ENCODE results near the gene TMEM259.
"Not testable (repeated sequence)": the region's sequence is repeated elsewhere in the genome, so short reads cannot be mapped to it uniquely, and the experiment has no call there.

The TMEM259 gene

DNA sequence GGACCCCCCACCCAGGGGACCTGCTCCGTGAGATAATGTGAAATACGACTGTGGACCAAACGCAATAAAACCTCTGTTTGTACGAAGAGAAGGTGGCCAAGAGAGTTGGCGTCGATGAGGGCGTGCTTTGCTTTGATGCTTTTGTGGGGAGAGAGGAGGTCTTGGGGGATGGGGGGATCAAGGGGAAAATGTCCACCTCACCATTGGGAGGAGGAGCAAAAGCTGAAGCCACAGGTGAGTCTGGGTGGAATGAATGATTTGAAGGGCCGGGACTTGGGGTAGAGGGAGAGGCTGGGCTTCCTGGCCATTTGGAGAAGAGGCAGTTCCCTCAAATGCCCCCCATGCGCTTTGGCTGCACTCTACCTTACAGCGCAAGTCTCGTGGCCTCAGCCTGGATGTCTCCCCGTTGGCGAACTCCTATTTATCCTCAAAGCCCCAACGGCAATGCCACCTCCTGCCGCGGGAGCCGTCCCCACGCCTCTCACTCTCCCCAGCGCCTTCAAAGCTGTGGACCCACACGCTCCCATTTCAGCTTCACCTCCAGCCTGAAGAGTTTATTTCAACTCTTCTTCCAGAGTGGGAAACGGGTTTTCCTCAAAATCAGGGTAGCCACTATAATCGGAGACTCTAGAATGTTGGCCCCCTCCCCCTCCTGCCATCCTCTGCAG is 18.2 kb upstream of the TMEM259 start:
- DNase-seq, result no peak

DNA sequence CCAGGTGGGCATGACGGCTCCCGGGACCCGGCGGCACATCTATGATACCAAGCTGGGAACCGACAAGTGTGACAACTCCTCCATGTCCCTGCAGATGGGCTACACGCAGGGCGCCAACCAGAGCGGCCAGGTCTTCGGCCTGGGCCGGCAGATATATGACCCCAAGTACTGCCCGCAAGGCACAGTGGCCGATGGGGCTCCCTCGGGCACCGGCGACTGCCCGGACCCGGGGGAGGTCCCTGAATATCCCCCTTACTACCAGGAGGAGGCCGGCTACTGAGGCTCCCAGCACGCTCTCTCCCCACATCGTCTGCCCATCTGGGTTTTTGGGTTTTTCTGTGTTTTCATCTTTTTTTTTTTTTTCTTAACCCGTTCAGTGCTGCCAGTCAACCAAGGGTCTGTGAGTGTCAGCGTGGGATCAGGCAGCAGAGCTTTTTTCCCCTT is 16.7 kb upstream of the TMEM259 start:
- DNase-seq, result no peak

DNA sequence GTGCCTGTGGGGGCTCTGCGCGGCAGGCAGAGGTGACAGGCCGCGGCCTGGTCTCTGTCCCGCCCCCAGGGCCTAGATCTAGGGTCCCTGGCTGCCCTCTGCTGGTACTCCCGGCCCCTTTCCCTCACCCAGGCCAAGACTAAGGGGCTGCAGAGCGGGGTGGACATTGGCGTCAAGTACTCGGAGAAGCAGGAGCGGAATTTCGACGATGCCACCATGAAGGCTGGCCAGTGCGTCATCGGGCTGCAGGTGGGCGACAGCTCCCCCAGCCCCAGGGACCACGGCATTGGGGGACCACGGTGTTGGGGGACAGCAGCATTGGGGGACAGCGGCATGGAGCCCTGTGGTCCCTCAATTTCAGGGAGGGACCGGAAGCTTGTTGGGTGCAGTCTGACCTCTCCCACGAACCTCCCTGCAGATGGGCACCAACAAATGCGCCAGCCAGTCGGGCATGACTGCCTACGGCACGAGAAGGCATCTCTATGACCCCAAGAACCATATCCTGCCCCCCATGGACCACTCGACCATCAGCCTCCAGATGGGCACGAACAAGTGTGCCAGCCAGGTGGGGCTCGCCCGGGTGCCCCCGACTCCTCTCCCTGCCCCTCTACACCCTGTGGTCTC is 15.2 kb upstream of the TMEM259 start:
- DNase-seq, result no peak

DNA sequence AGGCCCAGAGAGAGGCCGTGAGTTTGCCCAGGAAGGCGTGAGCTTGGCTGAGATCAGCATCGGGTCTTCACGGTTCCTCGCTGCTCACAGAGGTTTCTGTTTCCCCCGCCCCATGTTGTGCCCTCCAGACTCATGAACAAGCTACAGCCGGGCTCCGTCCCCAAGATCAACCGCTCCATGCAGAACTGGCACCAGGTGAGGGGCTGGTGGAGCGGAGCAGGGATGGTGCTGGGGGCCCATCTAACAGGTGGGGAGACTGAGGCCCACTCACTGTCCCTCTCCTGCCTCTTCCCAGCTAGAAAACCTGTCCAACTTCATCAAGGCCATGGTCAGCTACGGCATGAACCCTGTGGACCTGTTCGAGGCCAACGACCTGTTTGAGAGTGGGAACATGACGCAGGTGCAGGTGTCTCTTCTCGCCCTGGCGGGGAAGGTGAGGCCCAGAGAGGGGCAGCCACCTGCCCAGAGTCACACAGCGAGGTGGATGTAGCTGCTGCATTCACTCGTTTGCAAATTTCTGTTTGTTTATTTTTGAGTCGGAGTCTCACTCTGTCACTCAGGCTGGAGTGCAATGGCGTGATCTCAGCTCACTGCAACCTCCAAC is 11.4 kb upstream of the TMEM259 start:
- DNase-seq, result no peak

DNA sequence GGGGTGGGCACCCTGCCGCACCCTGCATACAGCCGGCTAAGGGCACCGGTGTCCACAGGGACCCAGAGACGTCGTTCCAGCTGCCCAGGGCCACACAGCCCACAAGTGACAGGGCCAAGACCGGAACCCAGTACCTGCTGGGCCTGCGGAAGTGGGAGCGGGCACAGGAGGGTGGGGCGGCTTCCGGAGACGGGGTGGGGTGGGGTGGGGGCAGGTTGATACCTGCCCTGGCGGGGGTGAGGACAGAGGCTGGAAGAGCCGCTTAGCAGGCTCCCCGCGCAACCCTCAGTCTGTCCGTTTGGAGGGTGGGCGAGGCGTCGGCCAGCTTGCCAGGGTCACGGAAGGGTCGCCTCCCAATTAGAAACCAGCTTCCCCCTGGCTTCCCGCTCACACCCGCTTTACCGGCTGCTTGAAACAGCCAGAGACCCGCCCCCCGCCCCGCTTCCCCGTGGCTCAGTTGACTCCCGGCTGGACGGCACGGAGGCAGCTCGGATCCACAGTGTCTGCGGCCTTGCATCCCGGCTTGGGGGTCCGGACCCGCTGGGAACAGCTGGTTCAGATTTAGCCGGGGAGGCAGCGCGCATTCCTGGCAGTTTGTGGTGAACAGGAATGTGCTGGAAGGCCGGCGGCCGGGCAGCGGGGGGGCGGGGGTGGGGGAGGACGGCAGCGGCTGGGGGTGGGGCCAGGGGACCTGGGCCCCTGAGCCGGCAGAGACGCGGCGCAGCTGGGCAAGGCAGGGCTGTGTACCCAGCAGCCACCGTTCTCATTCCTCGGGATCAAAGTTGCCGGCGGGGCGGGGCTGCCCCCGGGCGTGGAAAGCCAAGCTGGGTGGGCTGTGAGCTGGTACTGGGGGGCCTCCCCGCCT is 7.4 kb upstream of the TMEM259 start:
- peak in 3 of 4 experiments; percentile 32 to 74 (median 64) for DNase-seq

DNA sequence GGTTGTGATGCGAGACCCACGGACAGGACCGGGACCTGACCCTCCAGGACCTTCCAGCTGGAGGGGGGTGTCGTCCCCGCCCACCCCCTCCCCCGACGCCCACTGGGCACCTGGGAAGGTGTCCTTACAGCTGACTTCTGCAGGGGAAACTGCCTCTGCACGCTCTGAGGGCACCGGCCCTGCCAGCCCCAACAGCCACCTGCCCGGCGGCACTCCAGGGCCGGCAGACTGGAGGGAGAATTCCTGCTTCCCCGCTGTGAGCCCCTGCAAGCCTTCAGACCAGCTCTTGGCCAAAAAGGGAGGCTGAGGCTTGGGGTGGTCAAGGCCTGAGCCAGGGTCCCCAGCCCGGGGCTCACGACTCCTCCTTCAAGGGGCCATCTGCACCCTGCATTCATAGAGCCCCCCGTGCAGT is 6.7 kb upstream of the TMEM259 start:
- no peak for DNase-seq

DNA sequence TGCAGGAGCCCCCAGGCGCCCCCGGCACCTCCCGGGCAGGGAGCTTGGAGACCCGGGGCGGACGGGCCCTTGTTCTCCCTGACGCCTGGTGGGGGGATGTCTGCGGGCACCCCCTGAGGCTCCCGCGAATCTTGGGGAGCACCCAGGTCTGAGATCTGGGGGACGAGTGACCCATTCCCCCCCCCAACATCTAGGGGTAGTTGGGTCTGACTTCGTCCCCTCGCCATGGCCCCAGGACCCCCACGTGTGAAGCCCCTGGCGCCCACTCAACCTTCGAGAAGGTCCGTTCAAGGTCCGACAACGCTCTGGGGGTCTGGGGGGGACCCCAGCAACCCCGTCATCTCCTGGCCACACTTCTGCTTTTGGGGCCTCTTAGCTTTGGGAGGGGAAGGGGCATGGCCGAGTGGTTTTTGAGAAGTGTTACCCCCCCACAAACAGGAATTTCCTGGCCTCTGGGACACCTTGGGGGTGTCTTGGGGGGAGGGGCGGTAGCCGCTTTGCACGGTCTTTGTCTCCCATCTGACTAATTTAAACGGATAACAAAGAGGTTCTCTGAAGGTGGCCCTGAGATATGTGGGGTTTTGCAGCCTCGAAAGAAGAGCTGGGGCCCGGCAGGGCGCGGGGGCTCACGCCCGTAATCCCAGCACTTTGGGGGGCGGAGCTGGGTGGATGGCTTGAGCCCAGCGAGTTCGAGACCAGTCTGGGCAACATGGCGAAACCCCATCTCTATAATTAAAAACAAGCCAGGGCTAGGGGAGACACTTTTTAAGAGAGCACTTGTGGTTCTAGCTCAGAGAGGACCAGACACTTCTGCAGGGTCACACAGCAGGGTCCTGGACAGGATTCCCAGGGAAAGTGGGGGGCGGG is 6.1 kb upstream of the TMEM259 start:
- DNase-seq, result no peak

DNA sequence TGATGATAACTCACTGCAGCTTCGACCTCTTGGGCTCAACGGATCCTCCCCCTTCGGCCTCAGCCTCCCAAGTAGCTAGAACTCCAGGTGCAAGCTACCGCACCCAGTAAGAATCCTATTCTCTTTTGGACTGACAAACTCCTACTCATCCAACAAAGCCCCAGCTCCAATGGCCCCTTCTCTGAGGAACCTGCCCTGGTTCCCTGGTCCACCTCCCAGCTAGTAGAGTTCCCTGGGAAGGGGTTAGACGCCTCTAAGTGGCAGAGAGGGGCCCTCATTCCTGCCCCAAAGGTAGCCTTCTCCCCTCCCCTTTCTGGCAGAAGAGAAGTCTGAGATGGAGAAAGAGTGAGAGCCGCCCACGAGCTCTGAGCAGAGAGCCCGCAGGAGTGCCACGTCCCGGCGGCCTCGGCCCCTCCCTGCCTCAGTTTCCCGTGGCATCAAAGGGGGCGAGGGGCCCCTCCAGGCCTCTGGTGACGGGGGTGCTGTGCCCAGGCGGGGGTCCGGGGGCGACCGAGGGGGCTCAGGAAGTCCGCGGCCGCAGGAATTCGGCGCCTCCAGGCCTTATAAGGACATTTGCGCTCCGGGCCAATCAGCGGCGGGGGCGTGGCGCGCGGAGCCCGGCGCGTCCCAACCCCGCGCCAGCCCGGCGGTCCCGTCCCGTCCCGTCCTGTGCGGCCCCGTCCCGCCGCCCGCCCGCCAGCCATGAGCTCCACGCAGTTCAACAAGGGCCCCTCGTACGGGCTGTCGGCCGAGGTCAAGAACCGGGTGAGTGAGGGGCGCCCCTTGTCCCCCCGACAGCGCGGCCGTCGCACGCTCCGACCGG is 5.2 kb upstream of the TMEM259 start, which contains the start of gene CNN2:
TSS of gene CNN2 (plus strand) at position 649 of the 823 bp plus-strand sequence. CDS start at position 703, 54 bp downstream.
- DNase-seq, result peak in 3 of 4 experiments; percentile 27 to 40 (median 30)

DNA sequence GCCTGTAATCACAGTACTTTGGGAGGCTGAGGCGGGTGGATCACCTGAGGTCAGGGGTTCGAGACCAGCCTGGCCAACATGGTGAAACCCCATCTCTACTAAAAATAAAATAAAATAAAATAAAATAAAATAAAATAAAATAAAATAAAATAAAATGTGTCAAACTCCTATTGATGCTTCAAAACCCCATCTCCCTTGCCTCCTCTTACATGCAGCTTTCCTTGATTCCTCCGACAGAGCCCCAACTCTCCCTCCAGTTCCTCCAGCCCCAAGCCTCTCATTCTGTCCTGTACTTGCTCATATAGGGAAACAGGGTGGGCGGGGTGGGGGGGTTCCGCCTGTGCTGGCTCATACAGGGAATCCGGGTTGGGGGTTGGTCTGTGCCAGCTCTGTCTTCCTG is 4.2 kb upstream of the TMEM259 start:
- DNase-seq, result not testable (repeated sequence)

DNA sequence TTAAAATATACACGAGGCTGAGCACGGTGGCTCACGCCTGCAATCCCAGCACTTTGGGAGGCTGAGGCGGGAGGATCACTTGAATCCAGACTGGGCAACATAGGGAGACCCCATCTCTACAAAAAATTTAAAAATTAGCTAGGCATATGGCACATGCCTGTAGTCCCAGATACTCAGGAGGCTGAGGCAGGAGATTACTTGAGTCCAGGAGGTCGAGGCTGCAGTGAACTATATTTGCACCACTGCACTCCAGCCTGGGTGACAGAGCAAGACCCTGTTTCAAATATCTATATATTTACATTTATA is 2.9 kb upstream of the TMEM259 start:
- DNase-seq, result not testable (repeated sequence)

DNA sequence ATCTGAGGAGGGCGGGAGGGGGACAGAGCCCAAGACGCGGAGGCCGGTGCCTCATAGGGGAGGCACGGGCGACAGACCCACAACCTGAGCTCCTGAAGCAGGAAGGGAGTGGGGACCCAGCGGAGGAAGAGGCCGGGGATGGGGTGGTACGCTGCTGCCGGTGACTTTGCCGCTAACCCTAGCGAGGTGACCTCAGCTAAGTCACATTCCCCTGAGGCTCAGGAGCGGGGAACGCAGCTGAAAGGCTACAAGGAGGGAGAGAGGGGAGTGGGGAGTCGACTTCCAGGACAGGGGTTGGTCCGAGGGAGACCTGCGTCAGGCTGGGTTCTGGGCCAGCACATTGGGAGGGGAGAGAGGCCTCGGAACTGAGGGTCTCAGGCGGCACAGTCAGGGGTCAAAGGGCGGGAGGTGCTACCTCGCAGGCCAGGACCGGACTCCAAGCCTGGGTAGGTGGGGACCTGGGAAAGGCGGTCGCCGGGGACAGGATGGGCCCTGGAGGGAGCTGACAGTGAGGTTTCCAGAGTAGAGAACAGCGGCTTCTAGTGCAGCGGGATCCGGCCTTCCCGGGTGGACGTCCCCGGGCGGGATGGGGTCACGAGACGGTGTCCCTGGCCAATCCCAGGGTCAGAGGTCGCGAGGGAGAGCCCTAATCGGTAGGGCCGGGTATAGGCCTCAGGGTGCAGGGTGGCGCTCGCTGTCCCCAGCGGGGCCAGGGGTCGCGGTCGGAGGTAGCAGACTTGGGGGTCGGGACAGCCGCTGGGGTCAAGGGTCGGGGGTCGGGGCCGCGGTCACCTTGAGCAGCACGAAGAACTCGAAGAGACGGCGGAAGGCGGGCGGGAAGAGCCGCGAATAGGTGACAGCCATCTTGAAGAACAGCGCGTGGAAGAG is 699 bp downstream of the TMEM259 start:
- no peak for DNase-seq

DNA sequence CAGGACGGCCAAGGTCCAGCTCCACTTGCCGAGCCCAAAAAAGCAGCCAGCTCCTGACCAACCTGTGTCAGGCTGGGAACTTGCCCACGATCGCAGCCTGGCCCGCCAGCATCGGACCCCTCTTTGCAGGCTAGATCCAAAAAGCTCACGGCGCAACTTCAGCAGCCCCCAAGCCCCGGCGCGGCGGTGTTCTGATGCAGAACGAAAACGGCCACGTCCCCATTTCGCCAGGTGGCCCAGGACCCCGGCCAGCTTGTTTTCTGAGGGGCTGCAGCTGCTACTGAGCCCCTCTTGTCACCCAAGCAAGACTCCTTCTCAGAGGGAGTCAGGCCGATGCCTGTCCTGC is 1.3 kb downstream of the TMEM259 start:
- no peak for DNase-seq

DNA sequence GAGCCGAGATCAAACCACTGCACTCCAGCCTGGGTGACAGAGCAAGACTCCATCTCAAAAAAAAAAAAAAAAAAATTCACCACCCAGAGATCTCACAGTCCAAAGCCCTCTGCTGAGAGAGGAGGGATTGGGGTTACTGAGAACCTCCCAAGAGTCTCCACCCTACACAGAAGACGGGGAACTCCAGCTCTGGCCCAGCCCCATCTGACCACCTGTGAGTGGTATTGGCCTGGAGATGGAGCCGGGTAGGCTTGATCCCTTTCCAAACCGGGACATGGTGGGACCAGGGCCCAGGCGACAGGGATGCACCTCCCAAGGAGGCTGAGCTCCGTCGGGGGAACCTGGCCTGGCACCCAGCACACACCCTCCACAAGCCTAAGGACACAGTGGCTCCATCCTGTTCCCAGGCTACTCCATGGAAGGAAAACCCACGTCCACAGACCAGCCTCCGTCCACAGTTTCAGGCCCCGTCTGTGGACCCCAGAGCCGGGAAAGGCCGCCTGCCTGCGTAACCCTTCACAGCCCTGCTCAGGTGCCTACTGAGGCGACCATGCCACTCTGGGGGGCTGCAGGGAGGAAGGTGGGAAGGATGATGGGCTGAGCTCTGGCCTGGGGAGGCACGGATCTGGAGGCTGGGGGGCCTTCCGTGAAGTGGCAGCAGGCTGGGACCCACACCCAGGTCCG is 1.8 kb downstream of the TMEM259 start:
- no peak for DNase-seq

DNA sequence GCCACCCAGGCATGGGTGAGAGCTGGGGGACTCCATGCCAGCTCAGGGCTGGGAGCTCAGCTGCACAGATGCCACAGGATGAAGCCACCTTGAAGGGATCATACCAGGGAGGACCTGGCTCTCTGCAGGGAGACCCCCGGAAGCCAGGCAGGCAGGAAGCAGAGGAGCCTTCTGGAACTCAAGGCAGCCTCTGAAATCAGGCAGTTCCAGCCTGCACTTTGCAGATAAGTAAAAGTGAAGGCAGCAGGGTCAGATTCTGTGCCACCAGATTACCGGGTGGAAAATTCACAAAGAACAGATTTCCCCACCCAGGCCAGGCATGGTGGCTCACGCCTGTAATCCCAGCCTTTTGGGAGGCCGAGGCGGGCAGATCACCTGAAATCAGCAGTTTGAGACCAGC is 2.5 kb downstream of the TMEM259 start:
- no peak for DNase-seq

DNA sequence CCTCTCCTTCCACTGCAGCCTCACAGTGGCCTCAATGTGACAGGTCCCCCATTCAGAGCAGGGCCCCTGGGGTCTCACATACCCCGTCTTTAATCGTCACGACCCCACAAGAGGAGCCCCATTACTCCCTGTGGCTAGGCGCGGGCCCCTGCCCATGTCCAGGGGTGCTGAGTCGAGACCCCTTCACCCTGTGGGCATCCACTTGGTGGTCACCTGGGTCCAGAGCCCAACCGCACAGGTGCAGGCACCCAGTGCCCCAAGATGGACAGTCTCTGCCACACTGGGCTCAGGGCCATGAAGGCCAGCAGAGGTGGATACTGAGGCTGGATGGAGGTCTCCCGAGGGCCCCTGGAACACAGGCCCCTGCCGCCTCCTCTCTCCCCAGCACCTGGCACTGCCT is 3.0 kb downstream of the TMEM259 start:
- no peak for DNase-seq

DNA sequence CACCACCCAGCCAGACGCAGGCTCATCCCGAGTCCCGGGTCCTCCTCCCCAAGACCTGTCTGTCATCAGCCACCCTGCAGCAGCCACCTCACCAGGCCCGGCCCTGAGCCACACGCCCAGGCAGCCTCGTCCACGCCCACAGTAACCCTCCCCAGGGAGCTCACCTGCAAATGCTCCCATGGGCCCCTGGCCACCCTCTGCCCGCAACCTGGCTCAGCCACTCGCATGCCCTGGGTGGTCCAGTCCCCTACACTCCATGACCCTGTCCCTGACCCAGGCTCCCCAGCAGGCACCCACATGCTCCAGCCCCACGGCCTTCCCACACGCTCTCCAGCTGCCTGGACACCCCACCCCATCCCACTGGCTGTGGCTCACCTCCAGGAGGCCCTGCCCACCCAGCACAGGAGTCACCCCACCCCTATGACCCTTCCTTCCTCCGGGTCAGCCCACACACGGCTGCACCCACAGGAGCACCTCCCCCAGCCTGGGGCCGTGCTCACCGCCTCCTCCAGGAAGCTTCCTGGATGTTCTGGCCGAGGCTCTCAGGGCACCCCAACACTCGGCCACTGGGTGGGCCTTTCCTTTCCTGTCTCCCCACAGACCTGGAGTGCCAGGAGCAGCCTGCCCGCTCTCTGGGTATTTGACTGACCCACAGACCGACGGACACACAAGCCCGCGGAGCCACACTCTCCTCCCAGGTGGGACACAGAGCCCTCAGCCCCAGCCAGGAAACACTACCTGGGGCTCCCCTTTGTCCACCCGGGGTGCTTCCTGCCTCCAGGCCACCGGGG is 3.6 kb downstream of the TMEM259 start:
- no peak for DNase-seq

DNA sequence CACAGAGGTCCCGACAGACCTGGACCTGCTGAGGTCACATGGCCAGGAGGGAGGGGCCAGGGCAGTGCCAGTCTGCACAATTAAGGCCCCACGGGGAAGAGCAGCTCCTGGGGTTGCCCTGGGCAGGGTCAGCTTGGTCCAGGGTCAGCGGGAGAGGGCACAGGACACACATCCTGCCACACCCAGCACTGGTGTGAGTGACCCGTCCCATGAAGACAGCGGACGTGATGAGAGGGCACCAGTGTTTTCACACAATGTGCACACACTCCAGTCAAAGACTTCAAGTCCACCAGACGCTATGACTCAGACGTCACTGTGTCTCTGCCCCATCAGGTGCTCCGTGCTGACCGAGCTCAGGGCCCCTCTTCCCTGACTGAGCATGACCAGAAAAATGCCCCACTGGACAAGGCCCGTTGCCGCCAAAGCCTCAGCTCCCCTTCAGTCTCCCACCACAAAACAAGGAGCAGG is 4.2 kb downstream of the TMEM259 start:
- no peak for DNase-seq

DNA sequence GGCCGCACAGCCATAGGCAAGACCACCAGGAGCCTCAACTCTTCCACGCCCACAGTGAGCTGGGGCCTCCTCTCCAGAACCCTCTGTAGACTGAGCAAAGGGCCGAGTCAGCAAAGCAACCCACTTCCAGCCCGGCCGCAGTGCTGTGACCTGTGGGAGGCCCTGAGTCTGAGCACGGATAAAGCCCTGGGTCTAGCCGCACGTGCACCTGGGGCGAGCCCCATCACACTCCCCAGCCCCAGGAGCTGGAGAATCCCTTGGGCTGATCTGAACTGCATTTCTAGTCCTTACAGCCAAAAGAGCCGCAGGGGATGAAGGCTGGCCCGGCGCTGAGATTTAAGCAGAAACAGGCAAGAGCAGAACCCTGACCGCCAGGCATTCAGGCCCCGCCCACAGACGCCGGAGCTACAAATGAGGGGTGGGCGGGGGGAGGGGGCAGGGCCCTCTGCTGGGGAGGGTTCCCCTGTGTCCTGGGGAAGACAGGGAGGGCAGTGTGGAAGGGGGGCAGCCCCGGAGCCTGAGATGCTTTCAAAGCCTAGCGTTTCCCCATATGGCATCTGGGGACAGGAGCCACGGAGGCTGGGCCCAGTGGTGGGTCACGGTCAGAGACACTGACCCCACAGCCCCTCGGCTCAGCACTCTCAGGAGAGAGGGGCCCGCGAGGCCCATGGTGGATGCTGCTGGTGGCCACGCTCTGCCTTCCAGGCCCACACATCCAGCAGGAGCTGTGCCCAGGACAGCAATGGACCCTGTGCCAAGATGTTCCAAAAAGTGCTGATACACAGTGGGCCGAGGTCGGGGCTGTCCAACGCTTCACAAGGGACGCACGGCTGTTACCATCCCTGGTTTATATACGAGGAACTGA is 4.9 kb downstream of the TMEM259 start:
- no peak for DNase-seq
